ENCODE measurements around the gene SENP7.

- TF ChIP-seq POLR2A (IDR thresholded peaks at IDR 0.05; ENCODE audit: low read length): no peak
- TF ChIP-seq GATA1 (IDR thresholded peaks at IDR 0.05; ENCODE audit: low read depth, low read length): no peak
These were observed 133.2 kb downstream of the SENP7 start for GRCh38 chr3:101379658-101380376.
